ENCODE measurements around the gene IGF2.

The IGF2 gene

DNA sequence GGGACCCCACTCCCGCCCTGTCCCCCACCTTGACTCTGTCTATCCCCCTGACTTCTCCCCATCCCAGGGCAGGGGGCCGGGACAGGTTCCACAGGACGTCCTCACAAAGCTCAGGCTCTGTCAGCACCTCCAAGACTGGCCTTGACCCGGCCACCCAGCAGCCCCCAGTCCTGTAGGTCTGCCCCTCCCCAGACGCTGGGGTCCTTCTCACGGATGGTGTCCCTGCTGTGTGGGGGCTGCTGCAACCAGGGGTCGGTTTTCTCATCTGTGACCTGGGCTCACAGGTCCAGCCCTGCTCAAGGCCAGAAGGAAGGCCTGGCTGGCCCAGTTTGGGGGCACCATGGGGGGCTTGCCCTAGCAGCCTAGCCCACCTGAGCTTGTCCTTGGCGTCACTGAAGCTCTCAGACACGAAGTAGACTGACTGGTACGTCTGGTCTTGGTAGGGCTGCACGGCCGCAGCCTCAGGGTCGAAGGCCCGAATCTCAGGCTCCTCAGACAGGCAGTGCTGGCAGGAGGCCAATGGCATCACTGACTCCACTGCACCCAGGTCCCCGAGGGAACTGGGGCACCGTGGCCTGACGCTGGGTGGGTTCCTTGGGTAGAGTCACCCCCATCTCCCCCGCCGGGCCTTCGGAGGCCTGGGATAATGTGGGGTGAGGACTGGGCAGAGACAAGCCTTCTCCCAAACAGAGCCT, 25.8 kb upstream of the IGF2 start:
- no peak for DNase-seq (ENCODE audit: extremely low read depth, insufficient read length)
- H3K27me3 ChIP-seq (replicated peaks; ENCODE audit: control insufficient read depth, insufficient read depth, low read length) = no peaks in the 10 kb centered on the region

GRCh38 chr11:2164081-2164480, 24.9 kb upstream of the IGF2 start:
- Histone ChIP-seq H3K36me3 (ENCODE audit: control insufficient read depth, insufficient read depth, low read length) (no peaks in the 10 kb centered on the region), H3K4me3 (replicated peaks; ENCODE audit: low read depth, low read length) (no peak overlapping the region), H3K27me3 (replicated peaks; ENCODE audit: control insufficient read depth, insufficient read depth, low read length) (no peaks in the 10 kb centered on the region)
- no peak for TF ChIP-seq CTCF (IDR thresholded peaks at IDR 0.05; ENCODE audit: insufficient read depth, low read length, poor library complexity, severe bottlenecking)
- DNase-seq (ENCODE audit: extremely low read depth, insufficient read length) = no peak

More for the DNA sequence above, 25.8 kb upstream of the IGF2 start:
- H3K4me3 ChIP-seq (replicated peaks; ENCODE audit: low read depth, low read length) = no peak overlapping the region
- H3K36me3 ChIP-seq (ENCODE audit: control insufficient read depth, insufficient read depth, low read length) = no peaks in the 10 kb centered on the region
- TF ChIP-seq CTCF (IDR thresholded peaks at IDR 0.05; ENCODE audit: insufficient read depth, low read length, poor library complexity, severe bottlenecking) = no peak

DNA sequence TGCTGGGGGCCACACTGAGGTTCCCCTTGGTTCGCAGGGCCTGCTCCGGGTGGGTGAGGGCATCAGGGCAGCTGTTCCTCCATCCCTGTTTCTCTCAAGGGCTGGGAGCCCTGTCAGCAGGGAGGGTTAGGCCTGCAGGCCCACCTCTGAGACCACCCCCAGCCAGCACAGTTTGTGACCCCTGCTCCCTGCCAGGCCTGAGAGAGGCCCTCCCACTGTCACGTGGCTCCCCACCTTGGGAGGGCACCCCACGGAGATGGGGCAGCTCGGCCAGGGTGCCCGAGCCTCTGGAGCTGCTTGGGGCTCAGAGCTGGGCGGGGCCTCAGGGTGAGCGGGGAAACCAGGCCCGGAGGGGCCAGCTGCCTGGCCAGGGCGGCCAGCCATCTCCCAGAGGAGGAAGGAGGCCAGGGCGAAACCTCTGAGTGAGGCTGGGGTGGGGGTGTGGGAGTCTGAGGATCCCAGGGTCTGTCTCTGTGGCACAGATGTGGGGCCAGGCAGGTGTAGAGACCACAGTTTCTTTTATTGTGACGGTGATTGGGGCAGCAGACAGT, 24.3 kb upstream of the IGF2 start:
- H3K27me3 ChIP-seq (replicated peaks; ENCODE audit: control insufficient read depth, insufficient read depth, low read length) = no peaks in the 10 kb centered on the region
- H3K36me3 ChIP-seq (ENCODE audit: control insufficient read depth, insufficient read depth, low read length) = no peaks in the 10 kb centered on the region
- no peak for TF ChIP-seq CTCF (IDR thresholded peaks at IDR 0.05; ENCODE audit: insufficient read depth, low read length, poor library complexity, severe bottlenecking)
- DNase-seq (ENCODE audit: extremely low read depth, insufficient read length) = no peak
- no peak overlapping the region for H3K4me3 ChIP-seq (replicated peaks; ENCODE audit: low read depth, low read length)

GRCh38 chr11:2160736-2161259, 21.6 kb upstream of the IGF2 start, which contains the start of gene INS:
Gene INS, minus strand, starts transcription at chr11:2161209. Its CDS starts 238 bp downstream, at chr11:2160971.
- Histone ChIP-seq H3K36me3 (ENCODE audit: control insufficient read depth, insufficient read depth, low read length) (no peaks in the 10 kb centered on the region), H3K4me3 (replicated peaks; ENCODE audit: low read depth, low read length) (no peak within 1 kb of the TSS), H3K27me3 (replicated peaks; ENCODE audit: control insufficient read depth, insufficient read depth, low read length) (no peaks in the 10 kb centered on the region)
- TF ChIP-seq CTCF (IDR thresholded peaks at IDR 0.05; ENCODE audit: insufficient read depth, low read length, poor library complexity, severe bottlenecking) = no peak
- DNase-seq (ENCODE audit: extremely low read depth, insufficient read length) = no peak

DNA sequence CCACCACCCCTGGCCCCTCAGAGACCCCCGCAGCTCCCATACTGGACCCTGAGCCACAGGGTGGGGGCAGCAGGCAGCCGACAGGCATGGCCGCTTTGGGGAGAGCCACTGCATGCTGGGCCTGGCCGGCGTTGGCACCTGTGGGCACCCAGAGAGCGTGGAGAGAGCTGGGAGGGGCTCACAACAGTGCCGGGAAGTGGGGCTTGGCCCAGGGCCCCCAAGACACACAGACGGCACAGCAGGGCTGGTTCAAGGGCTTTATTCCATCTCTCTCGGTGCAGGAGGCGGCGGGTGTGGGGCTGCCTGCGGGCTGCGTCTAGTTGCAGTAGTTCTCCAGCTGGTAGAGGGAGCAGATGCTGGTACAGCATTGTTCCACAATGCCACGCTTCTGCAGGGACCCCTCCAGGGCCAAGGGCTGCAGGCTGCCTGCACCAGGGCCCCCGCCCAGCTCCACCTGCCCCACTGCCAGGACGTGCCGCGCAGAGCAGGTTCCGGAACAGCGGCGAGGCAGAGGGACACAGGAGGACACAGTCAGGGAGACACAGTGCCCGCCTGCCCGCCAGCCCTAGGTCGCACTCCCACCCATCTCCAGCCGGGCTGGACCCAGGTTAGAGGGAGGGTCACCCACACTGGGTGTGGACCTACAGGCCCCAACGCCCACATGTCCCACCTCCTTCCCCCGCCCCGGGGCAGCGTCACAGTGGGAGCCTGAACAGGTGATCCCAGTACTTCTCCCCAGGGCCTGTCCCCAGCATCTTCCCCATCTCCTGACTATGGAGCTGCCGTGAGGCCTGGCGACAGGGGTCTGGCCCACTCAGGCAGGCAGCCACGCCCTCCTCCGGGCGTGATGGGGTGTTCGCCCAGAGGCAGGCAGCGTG, 20.6 kb upstream of the IGF2 start:
- no peak for TF ChIP-seq CTCF (IDR thresholded peaks at IDR 0.05; ENCODE audit: insufficient read depth, low read length, poor library complexity, severe bottlenecking)
- DNase-seq (ENCODE audit: extremely low read depth, insufficient read length) = no peak
- Histone ChIP-seq H3K4me3 (replicated peaks; ENCODE audit: low read depth, low read length) (no peak overlapping the region), H3K36me3 (ENCODE audit: control insufficient read depth, insufficient read depth, low read length) (no peaks in the 10 kb centered on the region), H3K27me3 (replicated peaks; ENCODE audit: control insufficient read depth, insufficient read depth, low read length) (no peaks in the 10 kb centered on the region)
